AG09319 (cell line): ENCODE data around the gene LYVE1.
"Not testable (repeated sequence)": the region's sequence is repeated elsewhere in the genome, so short reads cannot be mapped to it uniquely, and the experiment has no call there.

ENCODE experiments used
- DNase-seq: peaks from one replicate; pipeline ENCODE4 v3.0.0-alpha.2; 2010; ENCODE audit warnings: low read depth; ENCODE audit errors: extremely low read depth
- CTCF ChIP-seq: IDR thresholded peaks from 2 replicates; pipeline ENCODE4 v1.5.1; 2011; ENCODE audit warnings: low read depth, mild to moderate bottlenecking, inconsistent platforms, low read length, moderate library complexity

LYVE1 gene

GRCh38 chr11:10601837-10602236, 33.4 kb upstream of the LYVE1 start:
- TF ChIP-seq CTCF: no peak

GRCh38 chr11:10600570-10601248, 32.2 kb upstream of the LYVE1 start:
- no peak for TF ChIP-seq CTCF
- DNase-seq: no peak

More at GRCh38 chr11:10601837-10602236, 33.4 kb upstream of the LYVE1 start:
- no peak for DNase-seq

GRCh38 chr11:10599388-10600175, 31.1 kb upstream of the LYVE1 start:
- DNase-seq: no peak
- no peak for TF ChIP-seq CTCF

- no peak for TF ChIP-seq CTCF
- no peak for DNase-seq
Observed at GRCh38 chr11:10598816-10599215, 30.4 kb upstream of the LYVE1 start.

GRCh38 chr11:10597877-10598351, 29.4 kb upstream of the LYVE1 start:
- no peak for TF ChIP-seq CTCF
- no peak for DNase-seq

- not testable (repeated sequence) for DNase-seq
Observed at GRCh38 chr11:10595840-10596239, 27.4 kb upstream of the LYVE1 start.

GRCh38 chr11:10594407-10594806, 25.9 kb upstream of the LYVE1 start:
- no peak for DNase-seq
- no peak for TF ChIP-seq CTCF
